Mesenchymal stem cell (in vitro differentiated cells and primary cell): ENCODE data around the gene PARD3B.
A peak's percentile ranks its signal among the peaks of the same experiment; 100 is the strongest.

Experiments used
- DNase-seq: peaks from one replicate; pipeline ENCODE4 v3.0.0-alpha.2; 2013
- H2AFZ ChIP-seq: one replicate; pipeline ENCODE4 v1.6.1; 2013; ENCODE audit warnings: low read depth, mild to moderate bottlenecking, control low read depth, inconsistent platforms, low read length, moderate library complexity
- H2AK5ac ChIP-seq: 2 replicates; pipeline ENCODE4 v1.6.1; 2013; ENCODE audit warnings: low read length, moderate library complexity, mild to moderate bottlenecking, inconsistent platforms; ENCODE audit not compliant: severe bottlenecking
- H2BK120ac ChIP-seq: one replicate; pipeline ENCODE4 v1.6.1; 2013; ENCODE audit warnings: low read depth, mild to moderate bottlenecking, inconsistent platforms, low read length, moderate library complexity
- H2BK12ac ChIP-seq, 2 experiments: one replicate each; pipeline ENCODE4 v1.6.1; 2013; ENCODE audit warnings: inconsistent platforms in 2 of 2, low read length in 2 of 2, mild to moderate bottlenecking in 2 of 2, moderate library complexity in 2 of 2, control low read depth in 1 of 2
- H2BK15ac ChIP-seq: one replicate; pipeline ENCODE4 v1.6.1; 2013; ENCODE audit warnings: mild to moderate bottlenecking, low read depth, inconsistent platforms; ENCODE audit not compliant: poor library complexity, severe bottlenecking
- H2BK5ac ChIP-seq: 2 replicates; pipeline ENCODE4 v1.6.1; 2013; ENCODE audit warnings: low read depth, mild to moderate bottlenecking, low read length, control low read depth, inconsistent platforms; ENCODE audit not compliant: poor library complexity, severe bottlenecking
- H3K14ac ChIP-seq, 2 experiments: one replicate each; pipeline ENCODE4 v1.6.1; 2013; ENCODE audit warnings: inconsistent platforms in 2 of 2, low read length in 2 of 2, control low read depth in 1 of 2, mild to moderate bottlenecking in 1 of 2, moderate library complexity in 1 of 2
- H3K18ac ChIP-seq, 2 experiments: one replicate each; pipeline ENCODE4 v1.6.1; 2013; ENCODE audit warnings: inconsistent platforms in 2 of 2, low read length in 2 of 2, control low read depth in 1 of 2, low read depth in 1 of 2, mild to moderate bottlenecking in 1 of 2
- H3K23ac ChIP-seq, 2 experiments: one replicate each; pipeline ENCODE4 v1.6.1; 2013; ENCODE audit warnings: inconsistent platforms in 2 of 2, low read length in 2 of 2, mild to moderate bottlenecking in 2 of 2, moderate library complexity in 2 of 2, control low read depth in 1 of 2
- H3K27ac ChIP-seq: 2 replicates; pipeline ENCODE4 v1.5.1; 2013; ENCODE audit warnings: mild to moderate bottlenecking, moderate library complexity, low read length, control low read depth, inconsistent platforms; ENCODE audit not compliant: poor library complexity, severe bottlenecking
- H3K27me3 ChIP-seq, 2 experiments: 2 replicates each; pipeline versions ENCODE4 v1.6.1 to v1.7.0; 2013; ENCODE audit warnings: low read length in 2 of 2, mild to moderate bottlenecking in 2 of 2, moderate library complexity in 2 of 2, control low read depth in 1 of 2, inconsistent platforms in 1 of 2; ENCODE audit not compliant: control insufficient read depth in 1 of 2, insufficient read depth in 1 of 2
- H3K36me3 ChIP-seq, 2 experiments: 2 replicates each; pipeline versions ENCODE4 v1.6.1 to v1.7.0; 2013; ENCODE audit warnings: low read length in 2 of 2, control low read depth in 1 of 2, inconsistent platforms in 1 of 2, low read depth in 1 of 2, mild to moderate bottlenecking in 1 of 2; ENCODE audit not compliant: insufficient read depth in 2 of 2, control insufficient read depth in 1 of 2
- H3K4ac ChIP-seq, 2 experiments: one replicate each; pipeline ENCODE4 v1.6.1; 2013; ENCODE audit warnings: inconsistent platforms in 2 of 2, low read length in 2 of 2, mild to moderate bottlenecking in 2 of 2, moderate library complexity in 2 of 2, control low read depth in 1 of 2, low read depth in 1 of 2
- H3K4me1 ChIP-seq: 2 replicates; pipeline ENCODE4 v1.6.1; 2013; ENCODE audit warnings: low read depth, low read length, control low read depth; ENCODE audit not compliant: control insufficient read depth, insufficient read depth
- H3K4me2 ChIP-seq: 2 replicates; pipeline ENCODE4 v1.6.1; 2013; ENCODE audit warnings: low read length, mild to moderate bottlenecking, inconsistent platforms; ENCODE audit not compliant: poor library complexity, severe bottlenecking
- H3K4me3 ChIP-seq, 2 experiments: 2 replicates each; pipeline versions ENCODE4 v1.5.1 to v1.7.0; 2013; ENCODE audit warnings: low read length in 2 of 2, mild to moderate bottlenecking in 2 of 2, control low read depth in 1 of 2, low read depth in 1 of 2; ENCODE audit not compliant: insufficient read depth in 1 of 2
- H3K79me1 ChIP-seq: replicated peaks from 2 replicates; pipeline ENCODE4 v1.6.1; 2013; ENCODE audit warnings: mild to moderate bottlenecking, control low read depth, low read length, inconsistent platforms; ENCODE audit not compliant: poor library complexity, severe bottlenecking
- H3K9ac ChIP-seq: 2 replicates; pipeline ENCODE4 v1.7.0; 2013; ENCODE audit warnings: mild to moderate bottlenecking, low read length, moderate library complexity
- H3K9me3 ChIP-seq: 2 replicates; pipeline ENCODE4 v1.7.0; 2013; ENCODE audit warnings: mild to moderate bottlenecking, low read length; ENCODE audit not compliant: control insufficient read depth
- H4K8ac ChIP-seq: one replicate; pipeline ENCODE4 v1.6.1; 2013; ENCODE audit warnings: inconsistent platforms, mild to moderate bottlenecking, low read length, moderate library complexity
- H4K91ac ChIP-seq: one replicate; pipeline ENCODE4 v1.6.1; 2013; ENCODE audit warnings: mild to moderate bottlenecking, low read length, inconsistent platforms
- WGBS: methylation state at CpG from one replicate; pipeline ENCODE4 v1.1.7; 2013; ENCODE audit warnings: mixed read lengths; 5-methylcytosine and 5-hydroxymethylcytosine counted together

PARD3B gene

DNA sequence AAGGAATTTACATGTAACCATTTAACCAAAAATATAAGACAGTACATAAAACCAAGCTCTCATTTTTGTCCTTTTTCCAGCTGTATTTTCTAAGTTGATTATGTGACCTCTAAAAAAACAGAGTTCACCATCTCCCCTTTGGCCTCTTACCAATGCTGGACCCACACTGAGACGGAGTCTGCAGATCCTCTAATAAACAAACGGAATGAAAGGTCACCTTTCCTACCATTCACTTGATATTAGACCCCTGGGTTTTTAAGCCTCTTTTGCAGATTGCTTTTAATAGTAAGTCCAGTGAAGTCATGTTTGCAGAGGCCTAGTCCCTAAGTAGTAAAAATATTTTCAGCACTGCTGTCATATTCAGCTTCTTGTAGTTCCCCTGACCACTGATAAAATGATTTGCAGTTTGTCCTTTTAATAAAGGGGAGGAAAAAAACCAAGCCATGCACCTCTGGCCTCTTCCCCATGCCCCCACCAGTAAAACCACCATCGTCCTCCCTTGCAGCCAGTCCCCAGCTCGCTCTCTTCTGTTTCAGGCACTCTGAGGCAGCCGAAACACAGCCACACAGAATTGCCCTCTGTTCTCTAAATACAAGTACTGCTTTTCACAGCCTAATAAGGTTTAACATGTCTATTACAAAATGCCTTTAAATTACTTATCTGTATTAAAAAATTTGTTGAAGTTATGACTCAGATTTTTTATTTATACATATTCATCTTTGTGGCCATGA, 427.5 kb downstream of the PARD3B start:
- WGBS: 39% methylated on average over 4 of the region's 5 CpGs

DNA sequence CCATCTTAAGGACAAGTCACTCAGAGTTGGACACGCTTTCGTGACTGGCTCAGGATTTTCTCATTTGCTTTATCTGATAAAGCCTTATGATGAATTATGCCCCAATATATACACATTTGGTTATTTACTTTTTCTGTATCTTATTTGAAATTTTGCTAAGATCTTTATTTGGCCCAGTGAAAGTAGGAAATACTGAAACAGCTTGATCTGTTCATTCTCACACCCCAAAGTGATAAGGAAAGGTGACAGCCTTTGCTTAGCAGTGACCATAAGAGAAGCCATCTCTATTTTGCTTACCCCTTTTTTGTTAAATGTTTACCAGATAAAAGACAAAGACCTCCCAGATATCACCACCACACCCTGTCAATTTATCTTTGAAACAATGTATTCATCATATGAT, 428.3 kb downstream of the PARD3B start:
- Histone ChIP-seq H3K27me3 (no peaks in the 10 kb centered on the region), H4K8ac (no peak overlapping the region), H3K18ac (no peak overlapping the region), H3K4me3 (no peak overlapping the region), H2AK5ac (no peak overlapping the region), H3K79me1 (no peaks in the 10 kb centered on the region), H3K36me3 (no peaks in the 10 kb centered on the region), H2BK120ac (no peak overlapping the region), H3K9me3 (no peaks in the 10 kb centered on the region), H2BK12ac (no peak overlapping the region), H4K91ac (no peak overlapping the region), H3K23ac (no peak overlapping the region), H3K4ac (no peak overlapping the region), H2AFZ (no peak overlapping the region), H3K9ac (no peak overlapping the region), H3K4me1 (peaks cover 2% of the 10 kb centered on the region), H2BK15ac (no peak overlapping the region), H3K27ac (no peak overlapping the region), H3K14ac (no peak overlapping the region), H2BK5ac (no peak overlapping the region), H3K4me2 (no peak overlapping the region)
- no peak for DNase-seq
- WGBS: no CpG with 5 or more reads among the region's 2 CpGs

More for the DNA sequence above, 427.5 kb downstream of the PARD3B start:
- Histone ChIP-seq H3K4me2 (no peak overlapping the region), H3K4me3 (no peak overlapping the region), H3K9ac (no peak overlapping the region), H3K9me3 (no peaks in the 10 kb centered on the region), H2BK12ac (no peak overlapping the region), H3K36me3 (no peaks in the 10 kb centered on the region), H3K27ac (no peak overlapping the region), H2AFZ (no peak overlapping the region), H3K79me1 (no peaks in the 10 kb centered on the region), H3K14ac (no peak overlapping the region), H2BK15ac (no peak overlapping the region), H3K27me3 (no peaks in the 10 kb centered on the region), H3K23ac (no peak overlapping the region), H2BK120ac (no peak overlapping the region), H3K18ac (peak overlapping the region in 1 of 2 experiments; percentile 37), H3K4ac (no peak overlapping the region), H4K91ac (no peak overlapping the region), H4K8ac (no peak overlapping the region), H2AK5ac (no peak overlapping the region), H2BK5ac (no peak overlapping the region), H3K4me1 (peaks cover 2% of the 10 kb centered on the region)
- peak; percentile 13 for DNase-seq

DNA sequence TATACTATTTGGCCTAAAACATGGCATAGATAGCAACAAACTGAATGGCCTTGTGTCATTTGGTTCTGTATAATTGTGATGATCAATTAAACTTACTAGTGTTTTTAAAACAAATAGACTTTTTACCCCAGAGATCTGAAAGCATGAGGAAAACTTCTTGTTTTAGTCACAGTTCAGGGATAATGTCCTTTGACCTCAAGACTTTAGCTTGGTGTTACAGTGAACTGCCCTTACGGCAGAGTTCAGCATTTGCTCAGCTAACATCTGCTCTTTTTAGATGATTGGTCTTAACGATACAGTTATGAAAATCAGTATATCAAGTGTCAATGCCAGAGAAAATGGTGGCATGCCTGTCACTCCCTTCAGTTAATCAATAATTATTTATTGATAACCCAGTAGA, 429.2 kb downstream of the PARD3B start:
- H3K4me3 ChIP-seq: no peak overlapping the region
- no peak overlapping the region for H3K9ac ChIP-seq
- H3K23ac ChIP-seq: no peak overlapping the region
- H3K4ac ChIP-seq: no peak overlapping the region
- H3K4me1 ChIP-seq: peaks cover 2% of the 10 kb centered on the region
- no peak overlapping the region for H2AK5ac ChIP-seq
- H3K4me2 ChIP-seq: no peak overlapping the region
- H2BK12ac ChIP-seq: no peak overlapping the region
- 89% methylated on average over 1 of the region's 2 CpGs for WGBS
- no peaks in the 10 kb centered on the region for H3K79me1 ChIP-seq
- no peak overlapping the region for H3K18ac ChIP-seq
- no peak overlapping the region for H3K27ac ChIP-seq
- H2AFZ ChIP-seq: no peak overlapping the region
- no peak overlapping the region for H4K8ac ChIP-seq
- no peak overlapping the region for H2BK120ac ChIP-seq
- H2BK15ac ChIP-seq: no peak overlapping the region
- H3K9me3 ChIP-seq: no peaks in the 10 kb centered on the region
- H4K91ac ChIP-seq: no peak overlapping the region
- no peak overlapping the region for H2BK5ac ChIP-seq
- H3K14ac ChIP-seq: no peak overlapping the region
- H3K36me3 ChIP-seq: no peaks in the 10 kb centered on the region
- H3K27me3 ChIP-seq: no peaks in the 10 kb centered on the region
- DNase-seq: no peak

DNA sequence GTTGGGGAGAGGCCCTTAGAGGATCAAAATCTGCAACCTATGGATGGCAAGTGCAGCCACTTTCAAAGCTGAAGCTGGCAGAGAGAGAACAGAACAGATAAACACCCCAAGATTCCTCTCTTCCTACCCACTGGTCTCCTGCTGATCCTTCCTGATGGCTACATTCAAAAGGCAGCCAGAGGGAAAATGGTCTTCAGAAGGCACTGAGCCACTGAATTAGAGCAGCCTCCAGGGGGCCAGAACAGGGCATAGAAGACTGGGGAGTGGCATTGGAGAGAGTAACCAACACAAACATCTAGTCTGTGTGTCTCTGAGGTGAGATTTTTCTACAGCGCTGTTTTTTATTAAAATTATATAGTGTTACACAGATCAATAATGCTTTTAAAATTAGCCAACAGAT, 432.6 kb downstream of the PARD3B start:
- H3K27me3 ChIP-seq: no peaks in the 10 kb centered on the region
- H4K91ac ChIP-seq: no peak overlapping the region
- no peak overlapping the region for H2AK5ac ChIP-seq
- H2BK15ac ChIP-seq: no peak overlapping the region
- no peaks in the 10 kb centered on the region for H3K9me3 ChIP-seq
- no peak overlapping the region for H2BK120ac ChIP-seq
- no peak overlapping the region for H3K9ac ChIP-seq
- no peak for DNase-seq
- no peak overlapping the region for H2AFZ ChIP-seq
- H3K4me1 ChIP-seq: peaks cover 3% of the 10 kb centered on the region
- H3K4me2 ChIP-seq: no peak overlapping the region
- no peaks in the 10 kb centered on the region for H3K36me3 ChIP-seq
- no peak overlapping the region for H3K23ac ChIP-seq
- H3K14ac ChIP-seq: no peak overlapping the region
- H3K27ac ChIP-seq: no peak overlapping the region
- no peak overlapping the region for H4K8ac ChIP-seq
- H2BK12ac ChIP-seq: no peak overlapping the region
- no peaks in the 10 kb centered on the region for H3K79me1 ChIP-seq
- H3K4me3 ChIP-seq: no peak overlapping the region
- no CpG with 5 or more reads among the region's 1 CpG for WGBS
- H2BK5ac ChIP-seq: no peak overlapping the region
- H3K18ac ChIP-seq: no peak overlapping the region
- H3K4ac ChIP-seq: no peak overlapping the region
